PC-9 (cell line): ENCODE data around the gene LARGE2.

Experiments used
- CTCF ChIP-seq: fragments of 200-600 bp; sonication (generic); conservative IDR thresholded peaks from 2 replicates; pipeline ENCODE4 v1.6.1; 2017; ENCODE audit warnings: mixed run types, antibody characterized with exemption, mild to moderate bottlenecking, moderate library complexity
- EZH2 ChIP-seq: fragments of 200-600 bp; sonication (generic); IDR thresholded peaks from 2 replicates; pipeline ENCODE4 v1.8.0; 2017; ENCODE audit warnings: antibody characterized with exemption, low read depth

GRCh38 chr11:45906096-45906682 lies 16.3 kb upstream of the LARGE2 start:
- TF ChIP-seq CTCF (no peak), EZH2 (no peak)
